ENCODE results near the gene GPER1. TPM values are rescaled to one million over a fixed set of nuclear protein-coding genes. Genes with fewer than 3 reads are reported as not detected.
"Not testable (repeated sequence)": the region's sequence is repeated elsewhere in the genome, so short reads cannot be mapped to it uniquely, and the experiment has no call there.

GPER1 gene
- total RNA-seq, 1 experiment from 2014 or later: 2.9 TPM

GRCh38 chr7:1073142-1073977 is 14.6 kb upstream of the GPER1 start:
- TF ChIP-seq, protein P1, sequence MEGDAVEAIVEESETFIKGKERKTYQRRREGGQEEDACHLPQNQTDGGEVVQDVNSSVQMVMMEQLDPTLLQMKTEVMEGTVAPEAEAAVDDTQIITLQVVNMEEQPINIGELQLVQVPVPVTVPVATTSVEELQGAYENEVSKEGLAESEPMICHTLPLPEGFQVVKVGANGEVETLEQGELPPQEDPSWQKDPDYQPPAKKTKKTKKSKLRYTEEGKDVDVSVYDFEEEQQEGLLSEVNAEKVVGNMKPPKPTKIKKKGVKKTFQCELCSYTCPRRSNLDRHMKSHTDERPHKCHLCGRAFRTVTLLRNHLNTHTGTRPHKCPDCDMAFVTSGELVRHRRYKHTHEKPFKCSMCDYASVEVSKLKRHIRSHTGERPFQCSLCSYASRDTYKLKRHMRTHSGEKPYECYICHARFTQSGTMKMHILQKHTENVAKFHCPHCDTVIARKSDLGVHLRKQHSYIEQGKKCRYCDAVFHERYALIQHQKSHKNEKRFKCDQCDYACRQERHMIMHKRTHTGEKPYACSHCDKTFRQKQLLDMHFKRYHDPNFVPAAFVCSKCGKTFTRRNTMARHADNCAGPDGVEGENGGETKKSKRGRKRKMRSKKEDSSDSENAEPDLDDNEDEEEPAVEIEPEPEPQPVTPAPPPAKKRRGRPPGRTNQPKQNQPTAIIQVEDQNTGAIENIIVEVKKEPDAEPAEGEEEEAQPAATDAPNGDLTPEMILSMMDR (IDR thresholded peaks at IDR 0.05): no peak
- no peak for TF ChIP-seq POLR2AphosphoS5 (IDR thresholded peaks at IDR 0.05; ENCODE audit: low read depth, low read length)
- TF ChIP-seq REST (IDR thresholded peaks at IDR 0.05; ENCODE audit: insufficient read depth in 1 of 2, low read depth in 2 of 2, low read length in 1 of 2): no peak
- TF ChIP-seq SIN3A (IDR thresholded peaks at IDR 0.05; ENCODE audit: borderline replicate concordance, insufficient read depth, low read depth, low read length): no peak
- TF ChIP-seq TCF7L2 (IDR thresholded peaks at IDR 0.05; ENCODE audit: low read depth, low read length): no peak
- intact Hi-C loops (cut with micrococcal nuclease; ENCODE audit: unreplicated experiment) (no loop called here), in situ Hi-C loops (cut with HindIII; ENCODE audit: low pct_unique_long_range_greater_than_20kb, low sequenced_read_pairs) (no loop called here)
- DNase-seq (ENCODE audit: low read depth, low spot score) (no peak), ATAC-seq (no peak)
- ChIA-PET POLR2A (interaction anchor here (0.6 kb wide), 1 partner anchor 233 kb away, joined by 8 read pairs; no protein-coding TSS in a partner anchor), CTCF (interaction anchor here (0.7 to 1.0 kb wide), 2 partner anchors 13 to 80 kb away, joined by 3 to 4 read pairs; no protein-coding TSS in a partner anchor)
- Histone ChIP-seq H3K4me1 (ENCODE audit: control insufficient read depth, insufficient read depth, low read length) (peaks cover 8% of the 10 kb centered on the region), H3K36me3 (ENCODE audit: control insufficient read depth, insufficient read depth, low read length) (no peaks in the 10 kb centered on the region), H3K4me3 (ENCODE audit: low read depth in 2 of 2, low read length in 2 of 2) (no peak overlapping the region), H3K27me3 (ENCODE audit: control insufficient read depth, insufficient read depth, low read length) (no peaks in the 10 kb centered on the region), H3K27ac (ENCODE audit: low read length) (no peak overlapping the region), H3K9me3 (ENCODE audit: control insufficient read depth, insufficient read depth, low read depth, low read length) (no peaks in the 10 kb centered on the region)
- BruUV-seq (replicated peaks): TSS peak; percentile 81

GRCh38 chr7:1074018-1074417 is 13.9 kb upstream of the GPER1 start:
- ATAC-seq; H3K4me3 ChIP-seq (ENCODE audit: low read depth in 2 of 2, low read length in 2 of 2); H3K36me3 ChIP-seq (ENCODE audit: control insufficient read depth, insufficient read depth, low read length); in situ Hi-C loops (cut with HindIII; ENCODE audit: low pct_unique_long_range_greater_than_20kb, low sequenced_read_pairs); H3K4me1 ChIP-seq (ENCODE audit: control insufficient read depth, insufficient read depth, low read length); H3K27me3 ChIP-seq (ENCODE audit: control insufficient read depth, insufficient read depth, low read length); POLR2A ChIA-PET; DNase-seq (ENCODE audit: low read depth, low spot score); CTCF ChIA-PET; BruUV-seq (replicated peaks); H3K27ac ChIP-seq (ENCODE audit: low read length); H3K9me3 ChIP-seq (ENCODE audit: control insufficient read depth, insufficient read depth, low read depth, low read length); intact Hi-C loops (cut with micrococcal nuclease; ENCODE audit: unreplicated experiment): not testable (repeated sequence)

Measured in Panc1 (cell line).